Measurements from ENCODE around the gene STK11IP.

Gene STK11IP

DNA sequence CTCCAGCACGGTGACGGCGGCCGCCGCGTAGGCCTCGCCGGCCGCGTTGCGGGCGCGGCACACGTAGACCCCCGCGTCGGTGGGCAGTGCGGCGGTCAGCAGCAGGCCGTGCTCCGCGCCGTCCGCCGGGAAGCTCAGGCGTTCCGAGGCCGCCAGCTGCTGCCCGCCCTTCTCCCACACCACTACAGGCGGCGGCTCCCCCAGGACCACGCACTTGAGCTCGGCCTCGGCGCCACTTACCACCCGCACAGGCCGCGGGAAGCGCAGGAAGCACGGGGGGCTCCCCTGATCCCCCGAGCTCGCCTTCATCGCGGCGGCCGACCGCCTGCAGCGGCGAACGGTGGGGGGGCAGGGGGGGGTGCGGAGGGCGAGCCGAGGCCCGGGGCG, 26.7 kb upstream of the STK11IP start:
- no peaks in the 10 kb centered on the region for H3K9me3 Mint-ChIP-seq
- H3K27ac Mint-ChIP-seq, result no peak overlapping the region
- peaks cover 30% of the 10 kb centered on the region for H3K27me3 Mint-ChIP-seq
- H3K36me3 Mint-ChIP-seq, result no peaks in the 10 kb centered on the region
- H3K4me3 Mint-ChIP-seq, result no peak overlapping the region
- no peaks in the 10 kb centered on the region for H3K4me1 Mint-ChIP-seq

DNA sequence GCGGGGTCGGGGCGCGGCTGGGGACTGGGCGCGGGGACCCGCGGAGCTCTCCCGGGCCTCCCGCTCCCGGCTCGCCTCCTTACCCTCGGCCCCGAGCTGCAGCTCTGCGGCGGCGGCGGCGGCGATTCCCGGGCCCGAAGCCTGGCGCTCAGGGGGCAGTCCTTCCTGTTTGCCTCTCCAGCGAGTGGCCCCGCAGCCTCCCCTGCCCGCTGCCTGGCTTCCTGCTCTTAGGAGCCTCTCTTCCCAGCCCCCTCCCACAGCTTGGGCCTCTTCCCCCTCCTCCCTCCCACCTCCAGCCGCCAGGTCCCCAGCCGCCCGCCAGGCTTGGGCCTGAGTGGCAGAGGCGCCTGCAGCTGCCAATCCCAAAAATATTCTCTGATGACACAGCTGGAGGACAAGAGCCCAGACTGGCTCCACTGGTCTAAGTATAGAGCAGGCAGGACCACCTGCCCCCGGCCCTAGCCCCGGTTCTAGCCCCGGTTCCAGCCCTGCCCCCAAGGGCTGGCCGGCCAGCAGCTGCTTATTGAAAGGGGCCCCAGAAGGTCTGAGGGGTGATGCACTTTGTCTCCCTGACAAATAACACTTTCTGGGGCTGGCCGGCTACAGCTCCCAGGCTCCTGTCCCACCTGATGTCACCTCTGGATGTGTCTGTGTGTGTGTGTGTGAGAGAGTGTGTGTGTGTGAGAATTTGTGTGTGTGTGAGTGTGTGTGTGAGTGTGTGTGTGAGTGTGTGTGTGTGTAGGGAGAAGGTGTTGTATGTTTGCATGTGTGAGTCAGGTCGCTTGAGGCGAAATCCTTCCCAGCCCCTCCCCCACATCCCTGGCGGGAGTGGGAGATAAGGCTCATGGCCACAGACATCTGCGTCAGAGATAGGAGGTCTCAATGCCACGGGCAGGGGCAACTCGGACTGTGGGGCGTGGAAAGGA, 26.1 kb upstream of the STK11IP start, which contains the start of gene OBSL1:
Gene OBSL1, minus strand, starts transcription at position 229 of the 926 bp plus-strand sequence. CDS start 307 bp downstream, outside the sequence.
- no peaks in the 10 kb centered on the region for H3K4me1 Mint-ChIP-seq
- H3K27ac Mint-ChIP-seq, result no peak within 1 kb of the TSS
- no peak within 1 kb of the TSS for H3K4me3 Mint-ChIP-seq
- H3K9me3 Mint-ChIP-seq, result no peaks in the 10 kb centered on the region
- no peaks in the 10 kb centered on the region for H3K36me3 Mint-ChIP-seq
- H3K27me3 Mint-ChIP-seq, result peaks cover 30% of the 10 kb centered on the region

DNA sequence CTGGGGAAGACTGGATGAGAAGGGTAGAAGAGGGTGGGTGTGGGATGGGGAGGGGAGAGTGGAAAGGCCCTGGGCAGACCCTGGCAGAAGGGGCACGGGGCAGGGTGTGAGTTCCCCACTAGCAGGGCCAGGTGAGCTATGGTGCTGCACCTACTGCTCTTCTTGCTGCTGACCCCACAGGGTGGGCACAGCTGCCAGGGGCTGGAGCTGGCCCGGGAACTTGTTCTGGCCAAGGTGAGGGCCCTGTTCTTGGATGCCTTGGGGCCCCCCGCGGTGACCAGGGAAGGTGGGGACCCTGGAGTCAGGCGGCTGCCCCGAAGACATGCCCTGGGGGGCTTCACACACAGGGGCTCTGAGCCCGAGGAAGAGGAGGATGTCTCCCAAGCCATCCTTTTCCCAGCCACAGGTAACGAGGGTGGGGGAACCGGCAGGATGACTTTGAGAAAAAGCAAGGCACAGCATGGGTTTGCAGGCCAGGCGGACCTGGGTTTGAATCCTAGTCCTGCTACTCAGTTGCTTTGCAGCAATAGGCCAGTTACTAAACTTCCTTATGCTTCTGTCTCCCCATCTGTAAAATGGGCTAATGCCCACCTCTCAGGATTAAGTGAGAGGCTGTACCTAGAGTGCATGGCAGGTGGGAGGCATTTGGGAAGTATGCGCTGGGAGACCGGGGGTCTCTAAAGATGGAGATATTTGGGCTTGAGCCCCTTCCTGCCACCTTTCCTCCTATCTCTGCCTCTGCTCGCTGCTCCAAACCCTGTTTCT, 25.2 kb upstream of the STK11IP start, which contains the start of gene INHA:
Gene INHA, plus strand, starts transcription at position 74 of the 765 bp plus-strand sequence. Its CDS starts 65 bp downstream, at position 139.
- no peak within 1 kb of the TSS for H3K27ac Mint-ChIP-seq
- no peak within 1 kb of the TSS for H3K4me3 Mint-ChIP-seq
- H3K9me3 Mint-ChIP-seq, result no peaks in the 10 kb centered on the region
- no peaks in the 10 kb centered on the region for H3K36me3 Mint-ChIP-seq
- peaks cover 33% of the 10 kb centered on the region for H3K27me3 Mint-ChIP-seq
- H3K4me1 Mint-ChIP-seq, result no peaks in the 10 kb centered on the region

DNA sequence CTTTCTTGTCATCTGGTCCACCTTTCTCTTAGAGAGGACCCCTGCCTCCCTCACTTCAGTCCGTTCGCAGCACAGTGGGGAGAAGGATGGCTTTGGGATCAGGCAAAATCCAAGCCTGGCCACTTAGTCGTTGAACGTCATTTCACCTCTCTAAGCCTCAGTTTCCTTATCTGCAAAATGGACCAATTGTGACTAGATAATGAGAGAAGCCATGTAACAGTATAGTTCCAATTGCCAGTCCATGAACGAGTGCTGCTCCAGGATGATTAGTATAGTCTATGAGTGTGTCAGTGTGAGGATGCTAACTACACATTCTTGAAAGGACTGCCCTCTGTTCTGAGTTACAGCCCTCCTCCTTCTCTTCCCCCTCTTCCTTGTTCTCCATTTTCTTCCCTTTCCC, 24.5 kb upstream of the STK11IP start:
- Mint-ChIP-seq H3K9me3 (no peaks in the 10 kb centered on the region), H3K4me3 (no peak overlapping the region), H3K36me3 (no peaks in the 10 kb centered on the region), H3K27me3 (peaks cover 32% of the 10 kb centered on the region), H3K4me1 (no peaks in the 10 kb centered on the region), H3K27ac (peak overlapping the region; percentile 35)

- H3K27me3 Mint-ChIP-seq, result peaks cover 23% of the 10 kb centered on the region
- no peaks in the 10 kb centered on the region for H3K36me3 Mint-ChIP-seq
Observed at GRCh38 chr2:219574484-219575311, 23.0 kb upstream of the STK11IP start.

DNA sequence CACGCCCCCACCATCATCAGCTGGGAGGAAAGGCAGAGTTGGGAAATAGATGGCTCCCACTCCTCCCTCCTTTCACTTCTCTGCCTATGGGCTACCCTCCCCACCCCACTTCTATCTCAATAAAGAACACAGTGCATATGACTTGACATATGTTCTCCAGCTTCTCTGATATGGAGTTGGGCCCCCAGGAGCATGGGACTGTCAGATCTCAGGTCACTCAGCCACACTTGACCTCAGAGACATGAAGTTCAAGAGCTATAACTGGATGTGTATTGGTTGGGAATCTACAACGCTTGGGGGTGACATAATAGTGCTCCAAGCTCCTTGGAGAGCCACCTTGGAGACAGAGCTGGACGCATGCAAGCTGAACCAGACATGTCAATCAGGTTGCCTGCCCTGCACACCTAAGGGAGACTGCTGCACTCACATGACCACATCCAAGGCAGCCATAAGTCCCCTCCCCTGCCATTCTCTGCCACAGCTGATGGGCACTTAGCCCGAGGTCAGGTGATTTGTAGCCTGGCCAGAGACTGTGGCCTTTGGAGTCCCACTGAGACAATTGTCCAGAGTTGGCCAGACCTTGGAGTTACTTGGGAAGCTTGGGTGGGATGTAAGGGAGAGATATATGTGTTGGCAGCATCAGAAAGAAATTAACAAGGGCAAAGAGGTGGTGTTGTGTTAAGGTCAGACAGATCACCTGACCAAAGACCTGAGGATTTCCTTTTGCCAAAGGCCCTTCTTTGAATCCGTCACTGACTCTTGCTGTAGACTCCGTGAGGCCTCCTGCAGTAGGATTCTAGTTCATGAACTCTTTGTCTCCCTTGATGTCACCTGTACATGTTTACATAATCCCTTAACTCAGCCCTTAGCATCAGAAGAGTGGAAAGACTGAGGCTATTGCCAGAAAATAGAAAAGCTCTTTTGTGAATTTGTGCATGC, 21.8 kb upstream of the STK11IP start:
- Mint-ChIP-seq H3K27me3 (peaks cover 21% of the 10 kb centered on the region), H3K9me3 (no peaks in the 10 kb centered on the region), H3K4me1 (no peaks in the 10 kb centered on the region), H3K36me3 (no peaks in the 10 kb centered on the region), H3K27ac (no peak overlapping the region), H3K4me3 (no peak overlapping the region)

More at GRCh38 chr2:219574484-219575311, 23.0 kb upstream of the STK11IP start:
- no peaks in the 10 kb centered on the region for H3K9me3 Mint-ChIP-seq
- no peak overlapping the region for H3K27ac Mint-ChIP-seq
- no peaks in the 10 kb centered on the region for H3K4me1 Mint-ChIP-seq
- no peak overlapping the region for H3K4me3 Mint-ChIP-seq

- H3K4me1 Mint-ChIP-seq, result no peaks in the 10 kb centered on the region
- H3K4me3 Mint-ChIP-seq, result no peak overlapping the region
- H3K36me3 Mint-ChIP-seq, result no peaks in the 10 kb centered on the region
- peaks cover 20% of the 10 kb centered on the region for H3K27me3 Mint-ChIP-seq
- no peak overlapping the region for H3K27ac Mint-ChIP-seq
- H3K9me3 Mint-ChIP-seq, result no peaks in the 10 kb centered on the region
Observed at GRCh38 chr2:219576505-219577388, 20.9 kb upstream of the STK11IP start.

DNA sequence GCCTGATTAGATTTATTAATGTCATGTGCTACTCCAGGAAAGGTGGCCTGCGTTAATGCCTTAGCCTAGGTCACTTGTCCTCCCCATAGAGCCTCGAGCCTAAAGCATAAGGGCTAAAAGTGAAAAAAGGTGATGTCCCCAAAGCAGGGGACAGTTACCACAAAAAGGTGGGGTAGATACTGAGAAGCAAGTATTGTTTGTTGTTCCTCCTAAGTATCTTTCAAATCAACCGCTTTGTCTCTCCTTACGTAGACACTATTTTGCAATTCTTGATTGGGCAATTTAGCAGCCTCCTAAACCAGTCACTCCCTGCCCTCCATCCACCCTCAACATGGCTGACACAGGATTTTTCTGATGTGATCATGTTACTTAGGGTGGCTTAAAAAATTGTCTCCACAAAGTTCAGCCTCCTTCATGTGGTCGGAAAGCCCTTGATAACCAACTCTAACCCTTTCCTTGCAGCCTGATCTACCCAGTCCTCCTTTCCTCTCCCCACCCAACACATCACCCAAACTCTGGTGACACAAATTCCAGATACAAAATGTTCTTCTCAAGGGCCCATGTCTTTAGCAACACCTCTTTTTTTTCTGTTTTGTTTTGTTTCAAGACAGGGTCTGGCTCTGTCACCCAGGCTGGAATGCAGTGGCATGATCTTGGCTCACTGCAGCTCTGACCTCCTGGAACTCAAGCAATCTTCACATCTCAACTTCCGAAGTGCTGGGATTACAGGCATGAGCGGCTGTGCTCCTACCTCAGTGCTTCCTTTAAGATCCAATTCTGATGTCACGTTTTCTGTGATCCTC, 18.6 kb upstream of the STK11IP start:
- Mint-ChIP-seq H3K27me3 (peaks cover 9% of the 10 kb centered on the region), H3K27ac (no peak overlapping the region), H3K4me1 (no peaks in the 10 kb centered on the region), H3K9me3 (no peaks in the 10 kb centered on the region), H3K36me3 (no peaks in the 10 kb centered on the region), H3K4me3 (no peak overlapping the region)

GRCh38 chr2:219581346-219581745, 16.3 kb upstream of the STK11IP start:
- peaks cover 4% of the 10 kb centered on the region for H3K27me3 Mint-ChIP-seq
- H3K9me3 Mint-ChIP-seq, result no peaks in the 10 kb centered on the region

GRCh38 chr2:219591091-219591490, 6.6 kb upstream of the STK11IP start:
- H3K4me3 Mint-ChIP-seq, result no peak overlapping the region
- H3K36me3 Mint-ChIP-seq, result no peaks in the 10 kb centered on the region

More at GRCh38 chr2:219581346-219581745, 16.3 kb upstream of the STK11IP start:
- Mint-ChIP-seq H3K27ac (no peak overlapping the region), H3K4me1 (no peaks in the 10 kb centered on the region), H3K4me3 (no peak overlapping the region), H3K36me3 (no peaks in the 10 kb centered on the region)

DNA sequence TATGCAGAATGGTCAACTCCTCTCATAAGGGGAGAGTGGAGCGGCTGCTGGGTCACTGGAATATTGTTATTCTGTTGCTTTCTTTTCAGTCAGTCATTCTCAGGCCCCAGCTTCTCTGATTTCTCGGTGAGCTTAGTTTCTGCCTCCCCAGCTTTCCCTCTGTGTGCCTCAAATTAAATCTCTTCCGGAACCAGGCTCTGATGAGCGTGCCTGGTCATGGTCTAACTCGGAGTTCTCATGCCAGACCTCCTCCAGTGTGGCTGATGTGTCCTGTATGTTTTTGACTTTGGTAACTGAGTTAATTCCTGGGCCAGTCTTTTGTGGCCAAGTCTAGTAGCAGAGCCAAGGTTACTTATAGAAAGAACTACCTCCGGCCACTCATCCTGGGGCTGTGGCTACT, 4.9 kb upstream of the STK11IP start:
- Mint-ChIP-seq H3K4me1 (no peaks in the 10 kb centered on the region), H3K4me3 (no peak overlapping the region), H3K9me3 (no peaks in the 10 kb centered on the region), H3K36me3 (no peaks in the 10 kb centered on the region), H3K27ac (no peak overlapping the region), H3K27me3 (peaks cover 2% of the 10 kb centered on the region)

More at GRCh38 chr2:219591091-219591490, 6.6 kb upstream of the STK11IP start:
- H3K27ac Mint-ChIP-seq, result no peak overlapping the region
- no peaks in the 10 kb centered on the region for H3K9me3 Mint-ChIP-seq
- no peaks in the 10 kb centered on the region for H3K4me1 Mint-ChIP-seq
- H3K27me3 Mint-ChIP-seq, result peaks cover 2% of the 10 kb centered on the region

DNA sequence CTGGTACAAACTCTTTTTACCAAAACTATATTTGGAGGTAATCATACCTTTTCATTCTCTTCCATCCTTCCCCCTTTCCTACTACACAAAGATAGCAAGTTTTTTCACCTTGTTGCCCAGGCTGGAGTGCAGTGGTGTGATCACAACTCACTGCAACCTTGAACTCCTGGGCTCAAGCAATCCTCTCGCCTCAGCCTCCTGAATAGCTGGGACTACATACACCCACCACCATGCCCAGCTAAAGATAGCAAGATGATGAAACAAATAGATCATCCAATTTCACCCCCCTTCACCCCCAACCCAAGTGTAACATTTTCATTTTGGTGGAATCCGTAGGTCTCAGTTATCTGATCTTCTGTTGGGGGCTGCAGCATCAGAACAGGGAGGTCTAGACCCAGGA, 4.5 kb upstream of the STK11IP start:
- Mint-ChIP-seq H3K4me1 (peaks cover 3% of the 10 kb centered on the region), H3K4me3 (no peak overlapping the region), H3K27ac (no peak overlapping the region), H3K27me3 (peaks cover 2% of the 10 kb centered on the region), H3K36me3 (no peaks in the 10 kb centered on the region), H3K9me3 (no peaks in the 10 kb centered on the region)

GRCh38 chr2:219595256-219595655, 2.4 kb upstream of the STK11IP start:
- H3K27ac Mint-ChIP-seq, result no peak overlapping the region
- no peaks in the 10 kb centered on the region for H3K36me3 Mint-ChIP-seq
- H3K4me1 Mint-ChIP-seq, result peaks cover 11% of the 10 kb centered on the region
- H3K27me3 Mint-ChIP-seq, result peaks cover 2% of the 10 kb centered on the region
- no peaks in the 10 kb centered on the region for H3K9me3 Mint-ChIP-seq
- no peak overlapping the region for H3K4me3 Mint-ChIP-seq

All from activated naive CD4-positive, alpha-beta T cell treated with anti-CD3 and anti-CD28 coated beads, Interleukin-2, amount 50 U/mL, for 24 hours (primary cell).